CD4-positive, alpha-beta T cell treated with Interleukin-4 for 4 hours (primary cell): ENCODE data around the gene DPH3.
"Not testable (repeated sequence)": the region's sequence is repeated elsewhere in the genome, so short reads cannot be mapped to it uniquely, and the experiment has no call there.

Experiments
- DNase-seq: peaks from one replicate; pipeline ENCODE4 v3.0.0-alpha.2; 2020

Gene DPH3

DNA sequence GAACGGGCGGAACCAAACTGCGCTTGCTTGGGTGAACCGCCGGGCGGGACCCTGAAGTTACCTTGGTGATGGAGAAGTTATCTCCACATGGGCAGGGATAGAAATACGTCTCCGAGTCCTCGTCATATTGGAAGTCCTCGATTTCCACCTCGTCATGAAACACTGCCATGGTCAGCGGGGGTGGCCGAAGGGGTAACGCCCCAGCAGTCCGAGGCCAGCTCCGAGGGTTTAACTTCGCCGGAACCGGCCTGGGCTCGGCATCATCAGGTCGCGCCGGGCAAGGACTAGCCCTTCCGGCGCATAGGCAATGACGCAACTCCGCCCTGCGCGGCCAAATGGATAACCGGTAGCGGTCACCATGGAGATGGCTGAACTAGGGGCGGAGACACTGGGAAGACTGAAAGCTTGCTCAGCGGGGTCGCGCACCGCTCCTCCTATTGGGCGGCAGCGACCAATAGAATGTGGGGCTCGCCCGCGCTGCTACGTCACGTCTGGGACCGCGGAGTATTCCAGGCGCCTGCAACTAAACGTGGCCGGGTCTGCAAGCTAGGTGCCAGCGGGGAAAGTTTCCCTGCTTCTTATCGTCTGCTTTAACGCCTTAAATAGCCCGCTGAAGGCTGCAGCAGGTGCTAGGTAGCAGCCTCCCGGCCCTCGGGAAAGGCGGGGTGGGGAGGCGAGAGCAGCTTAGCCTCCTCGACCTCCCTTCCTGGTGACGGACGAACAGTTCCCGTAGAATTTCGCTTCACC, at the start of gene DPH3, which contains the start of gene OXNAD1:
TSS of gene DPH3 (minus strand) at position 236 of the 747 bp plus-strand sequence. CDS start at position 169, 67 bp downstream.
TSS of gene OXNAD1 (plus strand) at position 505 of the 747 bp plus-strand sequence. CDS start 5,741 bp downstream, outside the sequence.
- peak; percentile 99 for DNase-seq

DNA sequence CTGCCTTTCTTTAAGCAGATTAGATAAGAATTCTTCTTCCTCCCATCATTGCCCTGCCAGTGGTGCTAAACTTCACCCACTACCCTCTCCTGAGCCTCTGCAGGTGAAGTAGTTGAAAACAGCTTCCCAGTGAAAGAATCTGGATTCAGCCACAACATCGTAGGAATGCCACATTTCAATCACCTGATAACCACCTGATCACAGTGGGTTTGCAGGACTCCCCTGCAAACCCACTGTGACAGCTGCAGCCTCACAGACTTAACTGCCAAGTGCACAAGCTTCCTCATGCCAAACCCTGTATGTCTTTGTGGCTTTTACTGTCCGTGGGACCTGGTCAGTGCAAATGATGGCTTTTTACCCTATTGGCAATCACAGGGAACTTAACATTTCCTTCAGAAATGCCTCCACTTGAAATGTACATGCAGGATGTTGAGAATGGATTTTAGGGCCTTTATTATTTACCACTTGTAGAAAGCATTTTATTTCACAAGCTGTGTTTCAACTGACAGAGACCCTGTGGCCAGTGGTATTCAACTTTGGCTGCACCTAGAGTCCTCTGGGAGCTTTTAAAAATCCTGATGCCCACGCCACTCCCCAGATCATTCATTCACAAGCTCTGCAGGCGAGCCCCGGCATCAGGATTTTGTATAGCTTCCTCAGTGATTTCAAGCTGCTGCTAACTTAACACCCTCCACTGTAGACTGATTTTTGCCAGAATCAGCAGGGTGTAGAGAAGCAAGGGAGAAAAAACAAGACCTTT, 49.3 kb upstream of the DPH3 start:
- no peak for DNase-seq

DNA sequence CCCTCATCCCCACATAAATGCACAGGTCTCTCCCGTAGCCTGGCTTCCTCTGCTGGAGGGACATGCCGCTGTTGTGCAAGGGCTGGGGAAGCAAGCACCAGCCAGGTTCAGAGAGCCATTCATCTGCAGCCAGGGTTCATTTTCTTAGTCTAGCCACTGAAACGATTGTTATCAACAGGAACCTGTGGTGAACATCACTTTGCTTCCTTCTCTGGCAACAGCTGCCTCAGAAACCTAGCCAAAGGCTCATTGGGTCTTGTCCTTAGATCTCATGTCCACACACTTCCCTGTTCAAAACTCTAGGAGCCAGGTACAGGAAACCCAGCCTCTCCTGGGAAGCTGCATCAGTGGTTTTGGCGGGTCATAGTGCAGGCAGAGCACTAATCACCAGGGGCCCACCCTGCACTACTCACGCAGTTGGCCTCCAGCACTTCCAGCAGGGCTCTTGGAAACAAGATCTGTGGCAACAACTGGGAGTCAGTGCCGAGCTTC, 47.3 kb upstream of the DPH3 start:
- DNase-seq: peak; percentile 77

DNA sequence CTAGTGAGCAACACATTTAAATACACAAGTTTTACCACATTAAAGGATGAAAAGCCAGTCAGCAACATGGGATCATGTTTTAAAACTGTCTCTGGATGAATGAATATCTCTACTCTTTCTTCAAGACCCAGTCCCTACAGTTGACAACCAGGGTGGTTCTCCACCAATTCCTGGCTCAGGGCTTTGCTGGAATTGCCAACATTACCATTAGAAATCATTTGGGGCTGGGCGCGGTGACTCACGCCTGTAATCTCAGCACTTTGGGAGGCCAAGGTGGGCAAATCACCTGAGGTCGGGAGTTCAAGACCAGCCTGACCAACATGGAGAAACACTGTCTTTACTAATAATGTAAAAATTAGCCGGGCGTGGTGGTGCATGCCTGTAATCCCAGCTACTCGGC, 45.7 kb upstream of the DPH3 start:
- DNase-seq: not testable (repeated sequence)

DNA sequence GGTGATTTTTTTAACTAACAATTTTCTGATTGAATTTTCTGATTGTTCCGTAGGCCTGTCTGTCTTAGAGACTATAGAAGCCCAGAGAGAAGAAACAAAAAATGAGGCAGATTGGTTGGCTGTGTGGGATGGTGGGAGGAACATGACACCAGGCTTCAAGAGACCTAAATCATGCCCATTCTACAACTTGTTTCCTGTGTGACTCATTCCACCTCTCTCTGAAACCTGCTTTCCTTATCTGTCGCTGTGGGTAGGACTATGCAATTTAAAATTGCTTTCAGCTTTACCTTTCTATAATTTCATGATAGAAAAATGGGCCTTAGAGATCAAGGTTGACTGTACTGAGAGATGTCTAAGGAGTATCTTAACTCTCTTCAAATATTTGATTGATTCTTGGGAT, 44.8 kb upstream of the DPH3 start:
- DNase-seq: peak; percentile 91

DNA sequence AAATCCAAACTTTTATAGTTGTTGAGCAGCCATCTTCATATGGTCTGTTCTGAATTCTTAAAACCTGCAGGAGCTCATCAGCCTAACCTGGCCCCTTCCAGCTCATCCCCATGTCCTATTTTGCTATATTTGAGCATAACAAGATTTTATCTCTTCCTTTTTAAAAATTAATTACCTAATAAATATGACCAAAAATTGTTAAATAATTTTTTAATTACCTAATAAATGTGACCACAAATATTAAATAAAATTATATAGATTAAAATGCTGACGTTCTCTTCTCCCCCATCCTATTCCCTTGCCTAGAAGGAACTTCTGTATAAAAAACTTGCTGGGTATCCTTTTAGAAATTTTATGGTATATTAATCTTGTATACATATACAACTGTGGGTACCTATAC, 44.0 kb upstream of the DPH3 start:
- DNase-seq: no peak

DNA sequence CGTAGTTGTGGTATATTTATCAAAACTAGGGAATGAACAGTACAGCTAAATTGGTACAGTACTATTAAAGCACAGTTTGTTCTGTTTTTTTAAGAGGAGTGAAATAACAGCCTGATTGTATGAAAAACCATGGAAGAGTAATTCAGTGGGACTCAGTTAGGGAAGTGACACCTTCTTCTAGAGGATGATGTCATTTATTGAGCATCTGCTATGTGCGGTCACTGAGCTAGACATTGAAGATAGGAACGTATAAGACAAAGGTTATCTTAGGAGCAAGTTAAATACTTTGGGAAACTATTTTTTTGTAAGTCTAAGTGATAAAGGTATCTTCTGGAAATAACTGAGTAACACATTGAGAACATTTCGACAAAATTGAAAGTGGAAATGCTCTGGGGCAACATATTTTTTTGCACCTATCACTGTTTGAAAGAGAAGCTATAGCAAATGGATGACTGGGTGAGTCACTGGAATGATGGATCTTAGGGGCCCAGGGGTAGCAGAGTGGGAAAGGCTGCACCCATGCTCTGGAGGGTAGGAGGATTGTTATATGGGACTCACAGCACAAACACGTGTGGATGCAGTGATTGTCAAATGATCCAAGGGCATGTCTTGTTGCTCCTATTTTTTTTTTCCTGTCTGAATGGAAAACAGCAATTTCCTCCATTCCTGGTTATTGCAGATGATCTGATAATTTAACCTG, 43.2 kb upstream of the DPH3 start:
- DNase-seq: no peak

DNA sequence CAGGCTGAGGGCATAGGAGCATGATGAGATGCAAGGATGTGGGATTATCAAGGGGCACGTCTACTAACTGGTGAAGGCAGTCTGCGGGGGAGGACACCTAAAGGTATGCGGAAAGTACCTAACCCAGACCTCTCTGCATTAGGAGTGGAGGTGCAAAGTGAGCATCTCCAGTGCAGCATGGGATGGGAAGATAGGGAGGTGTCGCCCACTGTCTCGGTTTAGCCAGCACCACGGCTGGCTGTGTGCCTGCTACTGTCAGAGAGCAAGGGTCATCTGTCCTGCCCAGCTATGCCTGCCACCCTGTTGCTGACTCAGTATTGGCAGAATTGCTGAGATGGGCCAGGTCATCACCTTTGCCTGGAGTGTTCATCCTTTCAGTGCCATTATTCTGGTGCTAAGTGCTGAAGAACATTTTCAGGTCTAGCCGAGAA, 40.4 kb upstream of the DPH3 start:
- DNase-seq: no peak

DNA sequence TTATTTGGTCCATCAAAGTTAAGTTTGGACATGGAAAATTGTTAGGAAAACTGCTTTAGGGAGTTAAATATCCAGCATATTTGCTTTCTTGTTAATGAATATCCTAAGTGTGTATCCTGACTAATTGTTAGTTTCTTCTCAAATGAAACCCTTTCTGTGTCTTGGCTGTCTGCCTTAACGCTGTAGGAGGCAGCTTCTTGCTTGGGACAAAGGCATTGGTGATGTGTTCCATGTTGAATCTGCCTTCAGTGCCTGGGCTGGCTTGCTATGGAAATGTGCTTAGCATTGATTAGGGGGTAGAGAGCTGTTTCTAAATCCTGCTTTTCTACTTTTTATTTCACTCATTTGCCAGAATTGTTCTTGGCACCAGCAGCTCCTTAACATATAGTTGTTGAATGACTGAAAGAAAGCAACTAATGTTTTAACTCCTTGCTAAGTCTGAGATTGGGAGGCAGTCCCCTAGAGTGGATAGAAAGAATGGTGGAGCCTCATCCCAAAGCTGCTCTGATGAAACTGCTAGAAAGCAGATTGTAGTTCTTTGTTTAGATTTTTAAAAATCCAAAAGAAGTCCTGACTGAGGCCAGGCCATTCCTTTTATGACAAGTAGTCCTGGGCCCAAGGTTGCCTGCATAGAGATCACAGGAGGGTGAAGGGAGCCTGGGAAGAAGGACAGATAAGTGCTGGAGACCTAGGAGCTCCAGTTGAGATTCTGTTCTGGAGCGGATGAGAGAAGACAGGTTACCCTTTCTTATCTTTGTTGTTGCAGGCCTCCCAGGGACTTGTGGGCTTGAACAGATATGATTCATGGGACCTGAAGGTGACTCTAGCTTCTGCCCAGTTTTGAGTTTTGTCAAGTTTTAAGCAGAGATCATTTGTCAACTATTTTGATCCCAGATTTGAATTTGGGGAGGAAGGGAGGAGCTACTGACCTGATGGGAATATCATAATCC, 39.6 kb upstream of the DPH3 start:
- no peak for DNase-seq

DNA sequence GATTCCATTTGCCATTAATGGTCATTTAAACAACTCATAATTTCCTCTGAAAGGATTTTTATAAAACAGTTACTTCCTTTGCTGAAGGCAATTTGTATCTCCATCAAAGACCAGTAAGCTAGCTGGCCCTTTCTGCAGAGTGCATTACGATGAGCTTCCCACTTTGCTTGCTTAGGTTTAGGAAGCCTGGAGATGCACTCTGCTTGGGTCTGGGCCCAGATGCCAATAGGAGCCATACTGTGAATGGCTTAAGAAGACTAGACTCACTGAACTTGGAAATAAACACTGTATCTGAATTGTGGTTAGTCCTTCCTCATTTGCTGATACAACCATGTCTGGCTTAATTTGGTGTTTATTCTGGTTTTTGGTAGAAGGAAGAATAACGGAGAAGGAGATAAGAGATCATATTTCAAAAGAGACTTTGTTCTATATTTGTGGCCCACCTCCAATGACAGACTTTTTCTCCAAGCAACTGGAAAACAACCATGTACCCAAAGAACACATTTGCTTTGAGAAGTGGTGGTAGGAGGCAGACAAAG, 38.4 kb upstream of the DPH3 start:
- DNase-seq: no peak

DNA sequence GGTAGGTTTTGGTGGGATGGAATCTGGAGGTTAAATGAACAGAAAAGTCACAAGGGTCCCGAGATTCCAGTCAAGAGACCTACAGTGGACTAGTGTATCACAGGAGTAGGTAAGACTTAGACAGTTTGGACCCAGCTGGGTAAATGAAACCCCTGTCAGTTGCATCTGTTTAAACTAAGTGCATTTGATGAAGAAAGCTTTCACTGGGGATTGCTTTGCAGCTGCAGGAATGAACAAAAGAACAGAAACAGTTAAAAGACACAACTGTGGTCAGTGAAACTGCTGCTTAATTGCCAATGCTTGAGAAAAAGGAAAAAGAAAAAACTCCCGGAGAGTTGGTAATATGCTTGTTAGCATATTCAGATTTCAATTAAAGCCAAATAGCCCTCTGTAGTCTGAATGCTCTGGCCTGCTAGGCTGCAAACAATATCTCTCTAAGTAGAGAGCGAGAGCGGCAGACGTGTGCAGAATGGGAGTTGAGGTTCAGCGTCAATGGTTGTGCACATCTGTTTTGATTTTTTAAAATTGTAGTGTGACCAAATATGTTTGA, 37.4 kb upstream of the DPH3 start:
- DNase-seq: no peak

DNA sequence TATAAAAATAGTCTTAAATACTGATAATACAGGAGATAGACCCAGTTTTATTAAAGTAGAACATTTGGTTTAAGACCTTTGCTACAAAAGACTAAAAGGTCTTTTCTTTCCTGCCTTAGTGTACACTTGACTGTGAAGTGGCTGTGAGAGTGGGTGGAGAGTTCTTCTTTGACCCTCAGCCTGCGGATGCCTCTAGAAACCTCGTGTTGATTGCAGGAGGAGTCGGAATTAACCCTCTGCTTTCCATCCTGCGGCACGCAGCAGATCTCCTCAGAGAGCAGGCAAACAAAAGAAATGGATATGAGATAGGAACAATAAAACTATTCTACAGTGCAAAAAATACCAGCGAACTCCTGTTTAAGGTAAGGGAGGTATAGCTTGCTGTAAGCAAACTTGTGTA, 36.8 kb upstream of the DPH3 start:
- no peak for DNase-seq

DNA sequence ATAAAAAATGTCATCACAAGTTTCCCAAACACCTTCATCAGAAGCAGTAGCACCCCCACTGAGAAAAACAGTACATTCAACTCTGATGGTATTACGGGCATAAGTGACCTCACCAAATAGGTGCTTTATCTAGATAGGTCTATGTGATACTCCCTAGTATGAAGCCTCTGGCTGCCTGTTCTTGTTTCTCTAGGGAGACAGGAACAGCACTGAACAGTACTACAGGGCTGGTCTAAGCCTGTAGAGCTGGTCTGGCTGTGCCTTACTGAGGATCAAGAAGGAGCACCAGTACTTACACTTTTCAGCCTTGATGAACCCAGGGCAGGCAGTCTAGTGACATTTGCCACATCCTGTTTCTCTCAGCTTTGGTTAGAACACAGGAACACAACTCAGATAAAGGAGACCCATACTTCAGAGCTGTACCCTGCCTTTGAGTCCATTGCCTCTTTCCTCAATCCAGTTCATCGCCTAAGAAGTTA, 36.2 kb upstream of the DPH3 start:
- DNase-seq: peak; percentile 79

DNA sequence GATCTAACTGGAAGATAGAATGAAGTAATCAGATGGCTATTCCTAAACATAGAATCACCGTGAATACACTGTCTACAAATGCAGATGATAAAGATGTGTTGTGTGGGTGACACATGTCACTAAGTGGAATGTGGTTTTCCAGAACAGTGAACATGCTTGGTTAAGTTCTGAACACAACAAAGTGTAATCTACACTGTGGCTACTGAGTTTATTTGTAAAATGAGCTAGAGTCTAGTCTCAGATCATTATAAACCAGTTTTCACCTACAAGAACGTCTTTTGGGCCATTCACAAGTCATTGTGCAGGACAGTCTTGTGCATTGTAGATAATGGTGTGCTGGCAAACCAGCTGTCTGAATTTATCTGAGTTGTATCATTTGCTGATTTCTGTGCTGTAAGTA, 35.6 kb upstream of the DPH3 start:
- DNase-seq: peak; percentile 73

DNA sequence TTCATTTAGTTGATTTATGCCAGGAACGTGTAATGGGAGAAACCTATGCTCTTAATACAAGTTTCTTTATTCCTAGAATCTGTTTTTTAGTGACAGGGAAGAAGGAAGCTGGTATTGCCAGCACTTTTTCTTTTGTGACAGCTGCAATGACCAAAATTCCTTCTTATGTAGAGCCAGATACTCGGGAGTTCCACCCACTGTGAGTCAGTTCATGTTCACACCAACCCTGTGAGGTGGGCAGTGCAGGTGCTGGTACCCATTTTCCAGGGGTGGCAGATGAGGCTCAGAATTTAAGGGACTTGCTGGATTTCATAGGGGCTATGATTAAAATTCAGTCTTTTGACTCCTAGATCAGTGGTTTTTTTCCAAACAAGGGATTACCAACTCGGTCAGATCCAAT, 35.0 kb upstream of the DPH3 start:
- no peak for DNase-seq

DNA sequence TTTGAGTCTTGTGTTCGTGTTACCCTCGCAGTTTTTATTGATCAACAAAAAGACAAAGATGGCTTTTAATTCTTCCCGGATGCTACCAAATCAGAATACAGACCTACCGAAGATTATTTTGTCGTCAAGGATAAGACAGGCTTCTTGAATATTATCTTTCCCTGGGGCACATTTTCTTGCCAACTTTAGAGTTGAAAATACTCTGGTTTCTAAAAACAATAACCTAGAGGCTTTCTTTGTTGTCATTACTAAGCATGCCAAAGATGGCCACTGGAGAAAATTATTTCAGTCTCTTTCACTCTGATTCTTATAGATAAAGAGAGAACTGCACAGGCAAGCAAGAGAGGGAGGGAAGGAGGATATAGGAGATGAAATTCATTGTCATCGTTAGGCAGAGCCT, 34.1 kb upstream of the DPH3 start:
- no peak for DNase-seq

DNA sequence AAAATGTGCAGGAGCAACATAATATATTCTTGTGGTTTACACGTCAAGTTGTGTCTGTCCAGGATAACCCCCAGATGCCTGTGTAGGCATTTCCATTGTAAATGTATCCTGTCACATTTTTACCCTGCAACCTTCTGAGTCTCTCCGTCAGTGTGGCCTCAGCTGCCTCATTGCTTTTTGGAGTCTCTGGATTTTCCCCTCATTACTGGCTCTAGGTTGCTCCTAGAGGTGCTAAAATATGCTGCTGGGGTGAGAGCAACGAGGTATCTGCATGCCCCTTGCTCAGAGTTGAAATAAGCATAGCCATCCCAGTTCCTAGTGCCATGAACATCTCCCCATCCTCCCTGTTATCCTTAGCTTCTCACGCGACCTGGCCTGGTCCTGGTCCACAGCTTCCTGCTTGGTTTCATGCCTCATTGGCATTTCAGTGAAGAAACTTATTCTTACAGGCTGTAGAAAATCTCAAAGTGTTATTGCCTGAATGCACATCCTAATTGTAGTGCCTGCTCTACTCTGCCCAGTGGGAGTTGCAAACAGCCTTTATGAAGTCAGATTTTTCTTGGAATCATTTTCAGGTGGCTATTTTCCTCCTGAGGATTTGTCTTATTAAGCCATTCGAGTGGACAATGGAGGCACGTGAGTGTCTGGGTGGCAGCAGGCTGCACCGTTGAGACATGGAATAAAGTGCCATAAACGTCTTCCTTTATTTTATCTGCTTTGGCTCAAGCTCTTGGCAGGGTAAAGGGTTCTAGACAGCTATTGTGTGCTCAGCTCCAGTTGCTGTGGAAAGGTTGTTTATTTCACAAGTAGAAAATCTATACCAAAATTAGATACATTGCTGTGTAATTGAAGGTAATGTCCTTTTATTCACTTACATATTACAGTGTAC, 33.5 kb upstream of the DPH3 start:
- DNase-seq: no peak

DNA sequence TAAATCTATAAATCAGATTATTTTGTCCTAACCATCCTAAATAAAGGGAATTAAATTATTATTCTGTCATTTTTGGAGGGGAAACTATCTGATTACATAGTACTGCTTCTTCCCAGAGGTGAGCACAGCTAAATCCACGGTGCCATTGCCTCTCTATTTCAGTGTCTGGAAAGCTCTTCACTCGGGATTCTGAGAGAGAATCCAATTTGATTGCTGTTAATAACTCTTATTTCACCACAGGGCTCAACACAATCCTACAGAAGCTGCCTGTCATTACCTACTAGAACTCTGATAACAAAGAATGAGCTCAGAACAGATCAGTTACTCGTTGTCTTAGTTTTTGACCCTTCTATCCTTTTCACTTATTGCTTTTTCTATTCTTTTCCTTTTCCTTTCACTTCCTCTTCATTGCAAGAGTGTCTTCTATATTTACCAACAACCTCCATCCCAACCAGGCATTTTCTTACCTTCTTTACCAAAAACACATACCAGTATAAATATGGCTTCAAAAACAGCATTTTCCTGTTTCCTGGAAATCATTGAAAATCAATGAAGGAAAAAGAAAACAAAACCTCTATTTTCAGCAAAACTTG, 30.7 kb upstream of the DPH3 start:
- DNase-seq: no peak

DNA sequence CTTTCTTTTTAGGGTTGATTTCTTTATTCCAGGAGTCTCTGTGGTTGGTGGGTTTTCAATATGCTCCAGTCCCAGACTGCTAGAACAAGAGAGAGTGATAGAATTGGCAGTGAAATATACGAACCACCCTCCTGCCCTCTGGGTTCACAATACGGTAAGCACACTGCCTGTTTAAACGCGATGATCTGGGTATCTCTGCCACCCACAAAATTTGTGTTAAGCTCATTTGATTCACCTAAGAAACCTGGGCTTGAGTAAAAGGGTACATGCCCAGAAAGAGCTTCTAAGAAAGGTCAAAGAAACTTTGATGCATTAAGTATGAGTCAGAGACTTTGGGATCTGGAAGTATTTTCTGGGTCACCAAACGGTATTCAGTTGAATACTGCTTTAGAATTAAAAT, 30.1 kb upstream of the DPH3 start:
- DNase-seq: peak; percentile 67

DNA sequence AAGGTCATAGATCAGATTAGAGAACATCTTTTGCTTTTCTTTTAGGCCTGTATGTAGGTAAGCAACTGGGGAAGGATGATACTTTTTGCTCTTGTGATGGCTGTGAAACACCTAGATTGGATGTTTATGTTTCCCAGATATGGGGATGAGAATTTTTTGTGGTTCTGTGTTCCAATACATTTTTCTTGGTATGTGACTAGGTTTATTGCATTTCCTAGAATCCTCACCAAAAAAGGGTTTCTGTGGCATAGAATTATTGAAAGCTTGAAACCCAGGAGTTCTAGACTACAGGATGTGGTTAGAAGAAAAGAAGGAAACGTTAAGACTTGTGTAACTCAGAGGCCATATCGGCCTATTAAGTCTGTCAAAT, 26.1 kb upstream of the DPH3 start:
- DNase-seq: peak; percentile 54
